Raji (cell line): ENCODE results near the gene MORN4.

Source experiments
- POLR2A ChIP-seq: IDR thresholded peaks from 2 replicates; pipeline ENCODE4 v1.6.1; 2011; ENCODE audit warnings: low read depth, low read length, control low read depth; ENCODE audit not compliant: insufficient read depth

The MORN4 gene

DNA sequence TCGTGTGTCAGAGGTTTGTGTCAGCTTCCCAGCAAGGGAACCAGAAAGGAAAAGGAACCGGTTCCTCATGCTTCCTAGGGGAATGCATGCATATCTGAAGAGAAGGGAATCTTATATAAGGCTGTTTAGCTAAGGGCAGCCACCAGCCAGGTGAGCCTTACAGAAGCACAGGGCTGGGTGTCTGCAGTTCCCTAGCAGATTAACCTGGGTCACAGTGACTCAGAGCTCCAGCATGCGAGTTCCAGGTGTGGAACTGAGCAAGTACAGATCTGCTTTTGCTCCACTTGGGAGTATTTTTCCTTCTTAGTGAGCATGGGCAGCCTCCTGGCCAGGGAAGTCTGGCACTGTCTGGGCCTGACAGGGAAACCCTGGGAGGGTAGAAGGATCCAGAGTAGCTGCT lies 61.7 kb downstream of the MORN4 start:
- no peak for TF ChIP-seq POLR2A

DNA sequence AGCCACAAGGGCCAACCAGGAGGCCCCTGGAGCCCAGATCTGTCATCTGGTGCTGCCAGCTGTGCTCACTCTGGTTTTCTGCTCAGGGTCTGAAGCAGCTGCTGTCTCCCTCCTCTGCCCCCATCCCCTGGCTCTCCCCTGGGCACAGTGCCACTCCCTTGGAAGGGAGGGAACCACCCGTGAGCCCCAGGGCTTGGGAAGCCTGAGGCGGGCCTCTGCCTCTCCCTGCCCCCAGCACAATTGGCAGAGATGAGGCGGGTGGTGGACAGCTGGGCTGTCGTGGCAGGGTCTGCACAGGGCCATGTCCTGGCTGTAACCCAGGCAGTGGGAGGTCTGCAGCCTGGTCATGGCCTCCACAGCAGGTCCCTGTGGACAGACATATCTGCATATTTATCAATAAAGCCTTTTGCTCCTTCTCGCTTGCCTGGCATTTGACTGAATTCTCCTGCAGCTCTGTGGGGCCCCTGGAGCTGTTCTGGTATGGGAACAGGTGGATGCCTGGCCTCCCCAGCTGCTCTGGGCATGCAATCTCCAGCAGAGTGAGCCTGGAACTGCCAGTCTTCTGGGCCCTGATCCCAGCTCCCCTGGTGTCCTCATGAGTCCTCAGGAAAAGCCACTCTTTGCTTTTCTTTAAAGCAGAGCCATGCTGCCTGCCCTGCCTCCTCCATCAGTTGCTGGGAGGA lies 62.4 kb downstream of the MORN4 start:
- no peak for TF ChIP-seq POLR2A

DNA sequence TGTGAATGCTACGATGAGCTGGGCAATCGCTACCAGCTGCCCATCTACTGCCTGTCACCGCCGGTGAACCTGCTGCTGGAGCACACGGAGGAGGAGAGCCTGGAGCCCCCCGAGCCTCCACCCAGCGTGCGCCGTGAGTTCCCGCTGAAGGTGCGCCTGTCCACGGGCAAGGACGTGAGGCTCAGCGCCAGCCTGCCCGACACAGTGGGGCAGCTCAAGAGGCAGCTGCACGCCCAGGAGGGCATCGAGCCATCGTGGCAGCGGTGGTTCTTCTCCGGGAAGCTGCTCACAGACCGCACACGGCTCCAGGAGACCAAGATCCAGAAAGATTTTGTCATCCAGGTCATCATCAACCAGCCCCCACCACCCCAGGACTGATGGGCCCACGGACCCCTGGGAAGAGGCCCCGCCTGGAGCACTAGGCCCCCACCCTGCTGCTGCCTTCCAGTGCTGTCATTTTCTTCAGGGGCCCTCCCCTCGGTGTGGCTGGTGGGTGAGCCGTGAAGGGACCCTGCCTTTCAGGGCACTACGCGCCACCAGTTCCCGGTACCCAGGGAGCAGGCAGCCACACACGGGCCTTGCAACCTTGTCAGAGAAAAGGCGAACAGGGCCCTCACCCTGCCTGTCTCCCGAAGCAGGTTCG lies 63.0 kb downstream of the MORN4 start:
- no peak for TF ChIP-seq POLR2A

DNA sequence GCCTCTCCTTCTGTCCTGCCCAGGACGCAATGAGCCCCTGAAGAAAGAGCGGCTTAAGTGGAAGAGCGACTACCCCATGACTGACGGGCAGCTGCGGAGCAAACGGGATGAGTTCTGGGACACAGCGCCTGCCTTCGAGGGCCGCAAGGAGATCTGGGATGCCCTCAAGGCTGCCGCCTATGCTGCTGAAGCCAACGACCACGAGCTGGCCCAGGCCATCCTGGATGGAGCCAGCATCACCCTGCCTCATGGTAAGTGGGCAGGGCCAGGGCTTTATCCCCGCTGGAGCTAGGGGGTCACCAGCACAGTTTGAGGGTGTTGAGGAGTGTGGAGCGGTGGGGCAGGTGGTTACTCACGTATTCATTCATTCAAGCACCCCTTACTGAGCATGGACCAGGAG lies 65.4 kb downstream of the MORN4 start:
- TF ChIP-seq POLR2A, result no peak

DNA sequence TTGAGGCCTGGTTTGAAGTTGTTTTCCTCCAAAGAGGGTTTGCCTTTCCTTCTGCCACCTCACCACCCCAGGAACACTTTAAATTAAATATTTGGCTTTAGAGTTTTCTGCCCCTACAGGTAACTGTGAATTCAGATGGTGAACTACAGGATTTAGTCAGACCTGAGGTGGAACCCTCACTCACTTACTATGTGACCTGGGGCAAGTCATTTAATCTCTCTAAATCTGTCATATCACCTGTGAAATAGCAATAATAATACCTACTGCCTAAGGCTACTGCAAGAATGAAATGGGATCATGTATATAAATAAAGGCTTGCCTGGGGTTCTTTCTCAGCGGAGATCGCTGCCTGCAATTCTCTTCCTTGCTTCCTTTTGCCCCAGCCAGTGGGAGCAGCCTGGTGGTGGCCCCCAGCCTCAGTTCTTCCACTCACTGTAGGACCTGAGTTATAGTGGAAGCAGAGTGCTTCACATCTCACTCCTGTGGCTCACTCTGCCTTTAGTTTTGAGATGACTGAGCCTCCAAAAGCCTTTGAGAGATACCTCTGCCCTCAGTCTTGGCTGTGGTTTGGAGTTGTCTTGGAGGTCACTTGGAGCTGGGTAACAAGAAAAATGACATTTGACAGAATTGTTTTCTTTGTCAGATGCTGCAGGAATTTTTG lies 66.8 kb downstream of the MORN4 start:
- no peak for TF ChIP-seq POLR2A

DNA sequence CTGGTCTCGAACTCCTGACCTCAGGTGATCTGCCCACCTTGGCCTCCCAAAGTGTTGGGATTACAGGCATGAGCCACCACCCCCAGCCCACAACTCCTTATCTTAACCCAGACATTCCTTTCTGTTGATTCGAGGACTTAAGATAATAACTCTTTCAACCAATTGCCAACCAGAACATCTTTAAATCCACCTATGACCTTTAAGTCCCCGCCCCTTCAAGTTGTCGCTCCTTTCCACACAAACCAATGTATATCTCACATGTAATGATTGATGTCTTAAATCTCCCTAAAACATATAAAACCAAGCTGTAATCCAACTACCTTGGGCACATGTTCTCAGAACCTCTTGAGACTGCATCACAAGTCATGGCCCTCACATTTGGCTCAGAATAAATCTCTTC lies 68.5 kb downstream of the MORN4 start:
- no peak for TF ChIP-seq POLR2A
